ENCODE data around the gene NCKAP5.

NCKAP5 gene

DNA sequence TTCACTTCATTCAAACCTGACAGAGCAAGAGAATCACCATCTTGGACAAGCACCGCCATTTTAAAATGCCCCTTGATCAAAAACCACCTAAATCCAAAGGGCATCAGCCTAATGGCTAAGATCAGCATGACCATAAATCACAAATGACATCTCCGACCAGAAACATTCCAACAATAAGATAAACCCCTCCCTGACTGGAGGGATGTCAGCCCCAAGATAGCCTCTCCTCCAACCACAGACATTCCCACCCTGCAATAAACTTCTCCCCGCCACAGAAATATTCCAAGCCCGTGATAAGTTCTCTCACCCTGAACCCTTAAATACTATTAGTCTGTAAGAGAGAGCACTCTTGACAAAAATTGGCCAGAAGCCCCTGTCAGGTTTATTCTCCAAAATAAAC, 876.7 kb downstream of the NCKAP5 start:
- no peak overlapping the region for H3K4me3 ChIP-seq (ENCODE audit: insufficient read depth in 1 of 2, low read depth in 1 of 2, low read length in 2 of 2)
- H3K18ac ChIP-seq (ENCODE audit: low read depth in 1 of 2, low read length in 2 of 2) = no peak overlapping the region
- no peaks in the 10 kb centered on the region for H3K36me3 ChIP-seq (ENCODE audit: control insufficient read depth in 1 of 2, insufficient read depth in 2 of 2, low read depth in 1 of 2, low read length in 2 of 2)
- no peak overlapping the region for H4K8ac ChIP-seq (ENCODE audit: low read length)
- no peak overlapping the region for H2AFZ ChIP-seq (ENCODE audit: low read depth, low read length)
- no peaks in the 10 kb centered on the region for H3K27me3 ChIP-seq (ENCODE audit: control insufficient read depth in 1 of 2, insufficient read depth in 1 of 2, low read length in 2 of 2)
- H3K9ac ChIP-seq (ENCODE audit: low read length) = no peak overlapping the region
- no peaks in the 10 kb centered on the region for H3K4me1 ChIP-seq (ENCODE audit: control insufficient read depth, insufficient read depth, low read depth, low read length)
- no peaks in the 10 kb centered on the region for H3K79me1 ChIP-seq (replicated peaks; ENCODE audit: low read length, poor library complexity, severe bottlenecking)
- H3K9me3 ChIP-seq (ENCODE audit: control insufficient read depth, low read length) = no peaks in the 10 kb centered on the region
- no peak overlapping the region for H4K91ac ChIP-seq (ENCODE audit: low read length)
- H2BK12ac ChIP-seq (ENCODE audit: low read length in 2 of 2) = no peak overlapping the region
- 83% methylated on average over 4 of the region's 4 CpGs for WGBS
- no peak overlapping the region for H3K4me2 ChIP-seq (ENCODE audit: low read length, poor library complexity, severe bottlenecking)
- no peak overlapping the region for H2BK5ac ChIP-seq (ENCODE audit: low read depth, low read length, poor library complexity, severe bottlenecking)
- H2BK120ac ChIP-seq (ENCODE audit: low read depth, low read length) = no peak overlapping the region
- H3K27ac ChIP-seq (ENCODE audit: low read length, poor library complexity, severe bottlenecking) = no peak overlapping the region
- no peak for DNase-seq
- H2BK15ac ChIP-seq (ENCODE audit: low read depth, poor library complexity, severe bottlenecking) = no peak overlapping the region
- H3K14ac ChIP-seq (ENCODE audit: low read length in 2 of 2) = no peak overlapping the region
- no peak overlapping the region for H3K4ac ChIP-seq (ENCODE audit: low read depth in 1 of 2, low read length in 2 of 2)
- no peak overlapping the region for H2AK5ac ChIP-seq (ENCODE audit: low read length, severe bottlenecking)
- H3K23ac ChIP-seq (ENCODE audit: low read length in 2 of 2) = no peak overlapping the region

DNA sequence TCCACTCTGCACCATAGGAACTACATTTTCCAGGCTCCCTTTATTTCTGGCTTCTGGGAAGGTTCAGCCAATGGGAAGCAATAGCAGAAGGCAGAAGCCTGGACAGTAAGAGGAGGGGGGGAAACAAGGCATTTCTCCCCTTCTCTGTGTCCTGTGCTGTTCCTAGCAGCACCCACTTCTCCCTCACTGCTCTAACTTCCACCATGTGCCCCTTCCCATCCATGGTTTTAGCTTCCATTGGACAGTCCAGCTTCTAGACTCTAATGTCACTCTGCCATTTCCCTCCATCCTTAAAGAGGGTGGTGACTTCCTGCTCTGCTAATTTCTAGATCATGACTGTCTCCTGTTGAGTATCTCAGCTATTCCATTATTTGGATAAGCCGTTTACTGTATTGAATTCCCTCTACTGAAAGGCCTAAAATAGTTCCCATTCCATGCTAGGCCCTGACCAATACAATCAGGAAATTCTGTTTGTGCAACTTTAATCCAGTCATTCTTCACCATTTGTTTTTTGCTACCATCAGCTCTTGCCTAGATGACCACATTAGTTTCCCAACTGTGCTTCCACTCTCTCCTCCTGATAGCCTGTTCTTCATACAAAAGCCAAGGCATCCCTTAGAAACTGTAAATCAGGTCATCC, 877.5 kb downstream of the NCKAP5 start:
- H3K4me1 ChIP-seq (ENCODE audit: control insufficient read depth, insufficient read depth, low read depth, low read length) = no peaks in the 10 kb centered on the region
- no peak overlapping the region for H2BK15ac ChIP-seq (ENCODE audit: low read depth, poor library complexity, severe bottlenecking)
- H2AFZ ChIP-seq (ENCODE audit: low read depth, low read length) = no peak overlapping the region
- no peak overlapping the region for H4K91ac ChIP-seq (ENCODE audit: low read length)
- no peak overlapping the region for H2BK120ac ChIP-seq (ENCODE audit: low read depth, low read length)
- no peaks in the 10 kb centered on the region for H3K79me1 ChIP-seq (replicated peaks; ENCODE audit: low read length, poor library complexity, severe bottlenecking)
- H3K4me3 ChIP-seq (ENCODE audit: insufficient read depth in 1 of 2, low read depth in 1 of 2, low read length in 2 of 2) = no peak overlapping the region
- H3K23ac ChIP-seq (ENCODE audit: low read length in 2 of 2) = no peak overlapping the region
- H3K27ac ChIP-seq (ENCODE audit: low read length, poor library complexity, severe bottlenecking) = no peak overlapping the region
- no peaks in the 10 kb centered on the region for H3K36me3 ChIP-seq (ENCODE audit: control insufficient read depth in 1 of 2, insufficient read depth in 2 of 2, low read depth in 1 of 2, low read length in 2 of 2)
- H3K4me2 ChIP-seq (ENCODE audit: low read length, poor library complexity, severe bottlenecking) = no peak overlapping the region
- no peak overlapping the region for H3K14ac ChIP-seq (ENCODE audit: low read length in 2 of 2)
- H3K18ac ChIP-seq (ENCODE audit: low read depth in 1 of 2, low read length in 2 of 2) = no peak overlapping the region
- no peaks in the 10 kb centered on the region for H3K9me3 ChIP-seq (ENCODE audit: control insufficient read depth, low read length)
- peak; percentile 6 for DNase-seq
- WGBS = 46% methylated on average over 1 of the region's 1 CpG
- H4K8ac ChIP-seq (ENCODE audit: low read length) = no peak overlapping the region
- no peak overlapping the region for H3K9ac ChIP-seq (ENCODE audit: low read length)
- H2BK12ac ChIP-seq (ENCODE audit: low read length in 2 of 2) = no peak overlapping the region
- no peak overlapping the region for H2BK5ac ChIP-seq (ENCODE audit: low read depth, low read length, poor library complexity, severe bottlenecking)
- H3K4ac ChIP-seq (ENCODE audit: low read depth in 1 of 2, low read length in 2 of 2) = no peak overlapping the region
- no peaks in the 10 kb centered on the region for H3K27me3 ChIP-seq (ENCODE audit: control insufficient read depth in 1 of 2, insufficient read depth in 1 of 2, low read length in 2 of 2)
- no peak overlapping the region for H2AK5ac ChIP-seq (ENCODE audit: low read length, severe bottlenecking)

DNA sequence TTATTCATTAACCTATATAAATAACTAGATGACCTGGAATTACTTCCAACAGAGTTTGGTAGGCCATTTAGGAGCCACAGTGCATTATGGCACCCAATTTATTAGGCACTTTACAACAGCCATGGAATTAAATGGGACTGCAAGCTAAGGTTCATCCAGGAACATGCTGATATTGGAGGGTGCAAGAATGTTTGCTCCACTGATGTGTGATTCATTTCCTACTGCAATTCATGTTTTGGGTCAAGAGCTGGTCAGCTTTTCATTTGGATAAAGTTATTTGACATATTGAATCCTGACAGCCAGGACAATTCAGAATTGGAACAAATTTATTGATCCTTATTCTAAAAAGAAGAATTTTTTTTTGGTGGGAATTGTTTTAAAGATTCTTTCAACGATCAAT, 886.5 kb downstream of the NCKAP5 start:
- 67% methylated on average over 1 of the region's 1 CpG for WGBS
- H3K9ac ChIP-seq (ENCODE audit: low read length) = no peak overlapping the region
- no peak overlapping the region for H2AFZ ChIP-seq (ENCODE audit: low read depth, low read length)
- no peaks in the 10 kb centered on the region for H3K36me3 ChIP-seq (ENCODE audit: control insufficient read depth in 1 of 2, insufficient read depth in 2 of 2, low read depth in 1 of 2, low read length in 2 of 2)
- H2AK5ac ChIP-seq (ENCODE audit: low read length, severe bottlenecking) = no peak overlapping the region
- H3K4me2 ChIP-seq (ENCODE audit: low read length, poor library complexity, severe bottlenecking) = no peak overlapping the region
- no peak overlapping the region for H3K4ac ChIP-seq (ENCODE audit: low read depth in 1 of 2, low read length in 2 of 2)
- no peak for DNase-seq
- H2BK12ac ChIP-seq (ENCODE audit: low read length in 2 of 2) = no peak overlapping the region
- no peak overlapping the region for H2BK120ac ChIP-seq (ENCODE audit: low read depth, low read length)
- no peak overlapping the region for H3K23ac ChIP-seq (ENCODE audit: low read length in 2 of 2)
- H3K27me3 ChIP-seq (ENCODE audit: control insufficient read depth in 1 of 2, insufficient read depth in 1 of 2, low read length in 2 of 2) = no peaks in the 10 kb centered on the region
- H4K91ac ChIP-seq (ENCODE audit: low read length) = no peak overlapping the region
- no peak overlapping the region for H4K8ac ChIP-seq (ENCODE audit: low read length)
- no peaks in the 10 kb centered on the region for H3K9me3 ChIP-seq (ENCODE audit: control insufficient read depth, low read length)
- H3K18ac ChIP-seq (ENCODE audit: low read depth in 1 of 2, low read length in 2 of 2) = no peak overlapping the region
- no peak overlapping the region for H3K4me3 ChIP-seq (ENCODE audit: insufficient read depth in 1 of 2, low read depth in 1 of 2, low read length in 2 of 2)
- H3K79me1 ChIP-seq (replicated peaks; ENCODE audit: low read length, poor library complexity, severe bottlenecking) = no peaks in the 10 kb centered on the region
- no peak overlapping the region for H3K27ac ChIP-seq (ENCODE audit: low read length, poor library complexity, severe bottlenecking)
- H2BK5ac ChIP-seq (ENCODE audit: low read depth, low read length, poor library complexity, severe bottlenecking) = no peak overlapping the region
- H2BK15ac ChIP-seq (ENCODE audit: low read depth, poor library complexity, severe bottlenecking) = no peak overlapping the region
- H3K4me1 ChIP-seq (ENCODE audit: control insufficient read depth, insufficient read depth, low read depth, low read length) = no peaks in the 10 kb centered on the region
- H3K14ac ChIP-seq (ENCODE audit: low read length in 2 of 2) = no peak overlapping the region

DNA sequence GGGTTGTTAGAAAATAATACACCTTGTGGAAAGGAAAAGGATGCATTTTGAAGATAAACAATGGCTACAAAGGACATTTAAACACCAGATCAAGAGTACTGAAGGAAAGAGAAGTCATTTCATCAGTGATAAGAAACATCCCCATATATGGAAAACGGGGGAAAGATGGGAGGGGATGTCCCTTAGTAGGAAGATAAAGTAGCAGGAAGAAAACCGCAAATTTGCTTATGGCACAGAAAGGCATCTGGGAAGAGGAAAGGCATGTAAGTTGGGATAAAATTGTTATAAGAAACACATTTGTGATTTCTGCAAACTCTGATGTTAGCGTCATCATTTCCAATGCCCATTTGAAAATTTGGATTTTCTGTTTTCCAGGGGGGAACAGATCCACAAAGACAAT, 887.7 kb downstream of the NCKAP5 start:
- H2BK5ac ChIP-seq (ENCODE audit: low read depth, low read length, poor library complexity, severe bottlenecking) = no peak overlapping the region
- 69% methylated on average over 3 of the region's 3 CpGs for WGBS
- no peak overlapping the region for H3K14ac ChIP-seq (ENCODE audit: low read length in 2 of 2)
- no peaks in the 10 kb centered on the region for H3K36me3 ChIP-seq (ENCODE audit: control insufficient read depth in 1 of 2, insufficient read depth in 2 of 2, low read depth in 1 of 2, low read length in 2 of 2)
- no peak overlapping the region for H3K4me2 ChIP-seq (ENCODE audit: low read length, poor library complexity, severe bottlenecking)
- H2BK12ac ChIP-seq (ENCODE audit: low read length in 2 of 2) = no peak overlapping the region
- no peak overlapping the region for H2BK15ac ChIP-seq (ENCODE audit: low read depth, poor library complexity, severe bottlenecking)
- H3K27me3 ChIP-seq (ENCODE audit: control insufficient read depth in 1 of 2, insufficient read depth in 1 of 2, low read length in 2 of 2) = no peaks in the 10 kb centered on the region
- H2AK5ac ChIP-seq (ENCODE audit: low read length, severe bottlenecking) = no peak overlapping the region
- H2BK120ac ChIP-seq (ENCODE audit: low read depth, low read length) = no peak overlapping the region
- DNase-seq = no peak
- no peak overlapping the region for H4K8ac ChIP-seq (ENCODE audit: low read length)
- no peak overlapping the region for H3K4me3 ChIP-seq (ENCODE audit: insufficient read depth in 1 of 2, low read depth in 1 of 2, low read length in 2 of 2)
- no peaks in the 10 kb centered on the region for H3K79me1 ChIP-seq (replicated peaks; ENCODE audit: low read length, poor library complexity, severe bottlenecking)
- H3K9me3 ChIP-seq (ENCODE audit: control insufficient read depth, low read length) = no peaks in the 10 kb centered on the region
- no peak overlapping the region for H3K27ac ChIP-seq (ENCODE audit: low read length, poor library complexity, severe bottlenecking)
- no peaks in the 10 kb centered on the region for H3K4me1 ChIP-seq (ENCODE audit: control insufficient read depth, insufficient read depth, low read depth, low read length)
- H2AFZ ChIP-seq (ENCODE audit: low read depth, low read length) = no peak overlapping the region
- no peak overlapping the region for H3K4ac ChIP-seq (ENCODE audit: low read depth in 1 of 2, low read length in 2 of 2)
- H3K18ac ChIP-seq (ENCODE audit: low read depth in 1 of 2, low read length in 2 of 2) = no peak overlapping the region
- no peak overlapping the region for H4K91ac ChIP-seq (ENCODE audit: low read length)
- no peak overlapping the region for H3K23ac ChIP-seq (ENCODE audit: low read length in 2 of 2)
- H3K9ac ChIP-seq (ENCODE audit: low read length) = no peak overlapping the region
